Stimulated activated CD8-positive, alpha-beta memory T cell treated with anti-CD3 and anti-CD28 coated beads, Interleukin-12 subunit alpha, Interleukin-12 subunit beta, amount 100 ng/mL, for 1 hour (primary cell): ENCODE results near the gene CBX4.

ENCODE experiments used
- DNase-seq: peaks from one replicate; pipeline ENCODE4 v3.0.0-alpha.2; 2020; ENCODE audit warnings: low read depth

The CBX4 gene

DNA sequence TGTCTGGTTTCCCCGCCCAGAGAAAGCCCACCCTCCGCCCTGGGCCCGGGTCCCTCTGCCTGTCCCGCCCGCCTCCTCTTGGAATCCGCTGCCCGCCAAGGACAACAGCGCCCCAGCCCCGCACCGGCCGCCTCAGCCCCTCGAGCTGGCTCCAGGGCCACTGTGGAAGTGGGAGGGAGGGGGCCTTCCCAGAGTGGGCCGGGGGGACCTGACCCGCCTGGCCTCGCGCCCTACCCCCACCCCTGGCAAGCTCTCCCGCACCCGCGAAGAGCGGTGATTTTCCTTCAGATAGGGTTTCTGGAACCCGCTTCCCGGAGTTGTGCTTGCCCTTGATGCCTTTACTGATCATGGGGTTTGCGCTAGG, 40.1 kb downstream of the CBX4 start:
- DNase-seq, result no peak

DNA sequence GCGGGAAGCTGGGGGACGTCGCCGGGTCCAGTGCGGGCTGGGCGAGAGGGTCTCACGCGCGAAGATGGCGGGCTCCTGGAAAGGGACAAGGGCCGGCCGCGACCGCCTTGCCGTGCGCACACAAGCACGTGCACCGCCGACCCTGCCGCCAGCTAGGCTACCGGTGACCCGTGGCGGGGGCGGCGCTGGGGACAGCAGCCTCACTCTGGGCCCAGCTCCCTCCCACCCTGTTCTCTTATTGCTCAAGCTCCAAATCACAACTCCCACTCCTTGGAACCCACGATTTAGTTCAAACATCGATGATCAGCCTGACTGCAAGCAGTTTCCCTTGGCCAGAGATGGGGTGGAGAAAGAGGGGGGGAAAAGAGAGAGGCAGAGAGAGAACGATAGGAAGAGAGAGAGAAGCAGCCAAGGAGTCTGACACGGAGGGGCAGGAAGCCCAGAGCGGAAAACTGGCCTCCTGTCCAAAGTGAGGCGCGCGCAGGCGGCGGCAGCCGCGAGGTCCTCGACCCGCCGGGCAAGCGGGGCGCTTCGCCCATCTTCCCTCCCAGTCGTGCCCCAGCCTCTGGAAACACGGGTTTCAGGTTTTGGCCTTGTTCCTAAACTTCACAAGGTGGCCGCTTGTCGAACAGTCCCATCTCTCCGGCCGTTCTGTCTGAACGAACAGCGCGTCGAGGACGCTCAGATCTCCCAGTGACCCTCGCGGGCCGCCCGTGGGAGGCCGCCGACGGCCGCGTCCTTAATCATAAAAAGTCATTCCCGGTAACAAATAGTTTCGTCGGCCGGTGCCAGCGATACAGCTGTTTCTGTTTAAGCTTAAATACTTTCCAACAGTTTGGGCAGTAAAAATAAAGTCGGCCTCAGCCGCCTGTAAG, 40.7 kb downstream of the CBX4 start:
- DNase-seq, result no peak

DNA sequence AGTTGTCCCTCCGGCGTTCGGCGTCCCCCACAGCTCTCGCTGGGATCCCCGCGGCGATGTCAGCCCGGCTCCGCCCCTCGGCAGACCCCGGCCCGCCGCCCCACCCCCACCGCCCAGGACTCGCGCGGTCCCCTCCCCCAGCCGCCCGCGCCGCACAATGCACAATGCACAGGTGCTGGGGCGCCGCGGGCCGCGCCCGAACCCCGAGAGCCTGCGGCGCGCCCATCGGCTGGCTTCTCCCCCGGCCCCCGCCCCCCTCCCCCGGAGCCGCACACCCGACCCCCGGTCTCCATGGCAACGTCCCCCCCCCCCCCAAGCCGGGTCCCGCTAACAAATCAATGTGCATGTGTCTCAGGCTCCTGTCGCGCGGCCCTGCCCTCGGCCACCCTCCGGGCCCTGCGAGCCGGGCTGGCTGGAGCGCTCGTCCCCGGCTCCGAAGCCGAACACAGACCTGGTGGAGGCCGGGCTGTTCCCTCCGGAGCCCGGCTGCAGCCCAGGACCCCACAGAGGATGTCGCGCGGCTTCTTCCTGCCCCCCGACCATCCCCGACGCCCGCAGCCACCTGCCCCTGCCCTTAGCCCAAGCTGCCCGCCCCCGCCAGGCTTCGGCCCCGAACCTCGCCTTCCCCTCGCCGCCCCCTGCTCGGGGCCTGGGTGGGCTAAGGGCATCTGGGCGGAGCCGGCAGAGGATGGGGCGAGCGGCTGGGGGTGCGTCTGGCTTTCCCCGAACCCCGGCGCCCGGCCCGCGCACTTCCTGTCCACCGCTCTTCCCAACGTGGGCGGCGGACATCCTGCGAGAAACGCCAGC, 41.5 kb downstream of the CBX4 start:
- DNase-seq, result no peak

DNA sequence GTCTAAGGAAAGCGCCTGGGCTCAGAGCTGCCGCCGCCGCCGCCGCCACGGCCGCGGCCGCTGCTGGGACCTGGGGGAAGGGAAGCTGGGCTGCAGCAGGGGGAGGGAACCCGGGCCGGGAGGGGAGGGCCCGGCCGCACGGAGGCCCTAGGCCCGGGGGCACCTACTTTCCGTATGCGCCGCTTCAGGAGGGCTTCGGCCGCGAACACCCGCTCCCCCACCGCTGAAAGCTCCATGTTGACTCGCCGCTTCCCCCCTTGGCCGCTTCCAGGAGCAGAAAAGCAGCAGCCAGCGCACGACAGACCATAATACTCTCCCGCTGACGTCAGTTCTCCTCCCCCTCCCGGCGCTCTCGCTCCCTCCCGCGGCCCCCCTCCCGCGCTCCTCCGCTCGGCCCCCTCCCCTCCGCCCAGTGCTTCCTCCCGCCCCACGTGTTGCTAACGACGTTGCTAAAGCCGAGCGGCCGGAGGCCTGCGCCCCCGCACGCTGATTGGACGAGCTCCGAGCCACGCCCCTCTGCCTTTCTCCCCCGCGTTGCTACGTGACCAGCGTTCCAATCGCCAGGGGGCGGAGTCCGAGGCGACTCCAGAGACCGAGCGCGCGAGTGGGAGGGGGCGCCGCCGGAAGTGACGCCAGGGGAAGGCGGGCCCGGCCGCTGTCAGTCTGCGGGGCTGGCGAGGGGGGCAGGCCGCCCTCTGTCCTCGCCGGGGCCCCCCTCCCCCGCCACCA, 42.3 kb downstream of the CBX4 start, which contains the start of gene CBX8:
CBX8 (minus strand) TSS at position 315 of the 729 bp plus-strand sequence; CDS start at position 236, 79 bp downstream.
- peak; percentile 99 for DNase-seq

DNA sequence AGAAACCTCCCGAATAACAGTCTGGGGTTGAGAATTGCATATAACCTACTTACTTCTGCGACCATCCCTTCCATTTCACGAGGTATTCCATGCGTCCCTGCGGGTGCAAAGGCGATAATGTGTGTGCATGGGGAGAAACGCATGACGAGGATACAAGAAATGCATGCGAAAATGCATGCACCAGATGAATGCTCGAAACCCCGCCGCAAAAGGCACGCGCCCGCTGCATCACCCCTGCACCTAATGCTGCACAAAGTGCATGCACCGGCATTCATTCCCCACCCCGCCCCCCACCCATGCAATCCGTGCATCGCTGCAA, 42.8 kb downstream of the CBX4 start:
- DNase-seq, result no peak

DNA sequence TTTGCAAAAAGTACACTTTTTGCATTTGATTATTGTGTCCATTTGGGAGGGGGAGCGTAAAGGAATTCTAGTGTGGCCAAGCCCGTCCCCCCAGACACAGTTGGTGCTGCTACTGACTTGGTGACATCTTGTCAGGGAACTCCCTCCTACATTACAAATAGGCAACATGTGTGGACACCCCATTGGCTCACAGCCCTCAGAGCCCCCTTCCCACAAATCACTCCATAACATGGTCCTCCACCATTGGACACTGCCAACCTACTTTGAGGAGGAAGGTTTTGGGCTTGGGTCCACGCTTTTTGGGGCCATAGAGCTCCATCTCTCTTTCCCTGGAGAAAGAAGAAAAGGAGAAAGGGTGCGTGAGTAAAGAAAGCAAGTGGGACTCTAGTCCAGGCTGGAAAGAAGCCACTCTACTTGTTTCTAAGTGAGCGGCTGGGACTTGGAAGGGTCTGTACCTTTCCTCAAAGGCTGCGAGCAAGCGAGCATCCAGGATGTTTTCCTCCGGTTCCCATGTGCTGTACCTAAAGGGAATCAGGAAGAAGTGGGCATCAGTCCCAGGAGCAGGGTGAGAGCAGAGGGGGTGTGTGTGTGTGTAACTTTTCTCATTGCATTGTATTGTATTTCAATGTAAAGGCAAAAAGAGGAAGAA, 43.3 kb downstream of the CBX4 start:
- no peak for DNase-seq

- no peak for DNase-seq
These were observed 44.4 kb downstream of the CBX4 start for GRCh38 chr17:79794659-79795511.

DNA sequence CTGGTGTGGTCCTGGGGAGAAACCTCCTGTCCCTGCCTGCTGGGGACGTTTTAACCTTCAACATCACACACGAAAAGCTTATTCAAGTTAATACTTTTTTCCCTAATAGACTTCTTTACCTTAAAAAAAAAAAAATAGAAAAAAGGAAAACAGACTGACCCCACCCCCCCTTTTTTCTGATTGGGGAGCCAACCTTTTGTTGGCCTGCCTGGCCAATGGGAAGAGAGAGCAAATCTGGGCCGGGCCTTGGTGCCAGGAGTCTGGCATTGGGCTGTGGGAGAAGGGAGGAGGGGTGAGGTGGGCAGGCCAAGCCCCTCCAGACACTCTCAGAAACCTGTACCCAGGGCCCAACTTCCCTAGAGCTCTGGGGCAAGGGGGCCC, 45.3 kb downstream of the CBX4 start:
- no peak for DNase-seq

- no peak for DNase-seq
These were observed 46.0 kb downstream of the CBX4 start for GRCh38 chr17:79792984-79793923.

- DNase-seq, result no peak
These were observed 46.8 kb downstream of the CBX4 start for GRCh38 chr17:79792341-79792871.

- DNase-seq, result no peak
These were observed 47.5 kb downstream of the CBX4 start for GRCh38 chr17:79791735-79792161.

DNA sequence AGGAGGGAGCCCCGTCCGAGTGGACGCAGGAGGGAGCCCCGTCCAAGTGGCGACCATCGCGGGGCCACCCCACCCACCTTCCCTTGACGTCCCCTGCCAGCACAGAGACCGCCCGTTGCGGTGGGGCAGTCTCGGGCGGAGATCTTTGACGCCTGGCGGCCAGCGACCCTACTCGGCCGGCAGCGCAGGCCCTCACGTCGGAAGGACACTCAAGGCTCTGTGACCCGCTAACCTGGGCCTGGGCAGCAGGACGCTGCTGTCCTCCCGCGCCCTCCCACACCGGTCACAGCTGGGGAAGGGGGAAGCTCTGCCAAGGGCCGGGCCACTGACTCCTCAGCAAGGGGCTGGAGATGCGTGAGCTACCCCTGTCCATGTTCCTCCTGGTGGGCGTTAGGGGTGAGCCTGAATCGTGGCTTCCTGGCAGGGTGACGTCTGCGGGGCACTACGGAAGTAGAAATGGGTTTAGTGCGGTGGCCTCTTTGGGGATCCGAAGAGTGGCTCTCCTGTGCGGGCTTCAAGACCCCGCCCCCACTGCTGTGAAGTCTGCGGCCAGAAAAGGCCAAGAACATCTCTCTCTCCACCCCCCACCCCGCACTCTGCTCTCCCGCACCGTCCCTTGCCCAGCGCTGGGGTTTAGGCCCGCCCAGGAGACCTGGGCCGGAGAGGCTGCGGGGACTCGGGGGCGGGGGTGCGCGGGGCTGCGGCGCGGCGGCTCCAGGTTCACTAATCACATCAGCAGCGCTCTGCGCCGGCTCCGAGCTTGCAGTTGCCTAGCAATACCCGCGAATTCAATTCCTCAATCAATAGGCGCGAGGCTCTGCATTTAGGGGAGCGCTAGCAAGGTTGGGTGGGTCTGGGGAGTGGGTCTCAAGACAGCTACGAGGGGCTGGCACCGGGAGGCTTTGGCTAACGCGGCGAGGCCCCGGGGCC, 48.2 kb downstream of the CBX4 start:
- no peak for DNase-seq

- no peak for DNase-seq
These were observed 49.1 kb downstream of the CBX4 start for GRCh38 chr17:79789943-79790804.

- no peak for DNase-seq
These were observed 50.0 kb downstream of the CBX4 start for GRCh38 chr17:79788989-79789942.

- DNase-seq, result no peak
These were observed 50.8 kb downstream of the CBX4 start for GRCh38 chr17:79788455-79788854.

GRCh38 chr17:79786930-79787643, 52.2 kb downstream of the CBX4 start:
- DNase-seq, result no peak
